SU-DHL-6 (cell line): ENCODE measurements around the gene KRT9.

Experiments
- EZH2phosphoT487 ChIP-seq: fragments of 200-600 bp; sonication (generic), shearing (Covaris generic); conservative IDR thresholded peaks from 2 replicates; pipeline ENCODE4 v1.6.1; 2018; ENCODE audit warnings: mild to moderate bottlenecking, antibody characterized with exemption, low read length, moderate library complexity, mixed read lengths
- TF ChIP-seq, protein P1 (sequence below): fragments of 200-600 bp; sonication (generic); IDR thresholded peaks from one replicate; pipeline ENCODE4 v1.5.1; 2017; ENCODE audit warnings: antibody characterized with exemption, mild to moderate bottlenecking, low read length, moderate library complexity; ENCODE audit not compliant: insufficient read depth, poor library complexity, severe bottlenecking

DNA sequence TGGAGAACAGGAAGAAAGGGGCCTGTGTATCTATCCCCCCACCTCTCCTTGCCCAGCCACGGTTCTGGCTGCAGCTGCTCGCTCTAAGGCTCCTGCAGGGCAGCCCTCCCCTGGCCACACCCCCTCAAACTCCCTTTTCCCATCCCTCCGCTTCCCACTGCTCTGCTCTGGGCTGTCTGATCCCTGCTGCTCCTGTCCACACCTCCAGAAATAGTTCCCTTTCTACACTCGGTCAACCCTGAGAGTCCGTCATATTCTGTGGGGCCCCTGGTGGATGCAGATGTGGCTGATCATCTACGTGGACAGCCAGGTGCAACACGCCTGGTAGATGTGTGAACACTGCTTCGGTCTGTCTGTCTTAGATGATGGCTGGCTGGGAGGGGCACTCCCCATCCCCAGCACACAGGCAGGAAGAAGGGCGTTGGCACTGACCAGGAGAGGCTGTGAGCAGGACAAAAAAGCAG lies 24.4 kb downstream of the KRT9 start:
- TF ChIP-seq, protein P1, sequence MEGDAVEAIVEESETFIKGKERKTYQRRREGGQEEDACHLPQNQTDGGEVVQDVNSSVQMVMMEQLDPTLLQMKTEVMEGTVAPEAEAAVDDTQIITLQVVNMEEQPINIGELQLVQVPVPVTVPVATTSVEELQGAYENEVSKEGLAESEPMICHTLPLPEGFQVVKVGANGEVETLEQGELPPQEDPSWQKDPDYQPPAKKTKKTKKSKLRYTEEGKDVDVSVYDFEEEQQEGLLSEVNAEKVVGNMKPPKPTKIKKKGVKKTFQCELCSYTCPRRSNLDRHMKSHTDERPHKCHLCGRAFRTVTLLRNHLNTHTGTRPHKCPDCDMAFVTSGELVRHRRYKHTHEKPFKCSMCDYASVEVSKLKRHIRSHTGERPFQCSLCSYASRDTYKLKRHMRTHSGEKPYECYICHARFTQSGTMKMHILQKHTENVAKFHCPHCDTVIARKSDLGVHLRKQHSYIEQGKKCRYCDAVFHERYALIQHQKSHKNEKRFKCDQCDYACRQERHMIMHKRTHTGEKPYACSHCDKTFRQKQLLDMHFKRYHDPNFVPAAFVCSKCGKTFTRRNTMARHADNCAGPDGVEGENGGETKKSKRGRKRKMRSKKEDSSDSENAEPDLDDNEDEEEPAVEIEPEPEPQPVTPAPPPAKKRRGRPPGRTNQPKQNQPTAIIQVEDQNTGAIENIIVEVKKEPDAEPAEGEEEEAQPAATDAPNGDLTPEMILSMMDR = no peak
- no peak for TF ChIP-seq EZH2phosphoT487
